ENCODE data around the gene KCNH2.

- TF ChIP-seq CTCF (IDR thresholded peaks at IDR 0.05) (no peak), CREM (CRISPR knock-in tag; IDR thresholded peaks at IDR 0.05) (no peak), ZNF232 (CRISPR knock-in tag; IDR thresholded peaks at IDR 0.05) (no peak), ELF4 (CRISPR knock-in tag; IDR thresholded peaks at IDR 0.05; ENCODE audit: low read depth) (no peak), ATF6 (CRISPR knock-in tag; IDR thresholded peaks at IDR 0.05) (no peak), TCF7 (CRISPR knock-in tag; IDR thresholded peaks at IDR 0.05; ENCODE audit: low read depth) (no peak), ESRRA (CRISPR knock-in tag; IDR thresholded peaks at IDR 0.05; ENCODE audit: borderline replicate concordance) (no peak)
Observed at GRCh38 chr7:150968056-150968733, 9.9 kb downstream of the KCNH2 start.

Data from WTC11 (cell line).